HG02981 (cell line): ENCODE results near the gene PIP5K1B.

Experiments used
- ATAC-seq: cut with Tn5 transposase; IDR thresholded peaks from one replicate; pipeline ENCODE4 v1.9.1; 2021; ENCODE audit warnings: mild to moderate bottlenecking, moderate library complexity; ENCODE audit not compliant: unreplicated experiment

Gene PIP5K1B

GRCh38 chr9:68706363-68707201 lies 1.5 kb downstream of the PIP5K1B start:
- ATAC-seq: peak; percentile 33

GRCh38 chr9:68707801-68708488 lies 2.9 kb downstream of the PIP5K1B start:
- no peak for ATAC-seq

GRCh38 chr9:68708513-68708912 lies 3.5 kb downstream of the PIP5K1B start:
- no peak for ATAC-seq

GRCh38 chr9:68709291-68710110 lies 4.5 kb downstream of the PIP5K1B start:
- ATAC-seq: no peak

GRCh38 chr9:68710111-68710471 lies 5.1 kb downstream of the PIP5K1B start:
- ATAC-seq: no peak

- ATAC-seq: no peak
Observed at GRCh38 chr9:68711281-68711680, 6.2 kb downstream of the PIP5K1B start.

GRCh38 chr9:68711932-68712331 lies 6.9 kb downstream of the PIP5K1B start:
- ATAC-seq: no peak

GRCh38 chr9:68714416-68715180 lies 9.6 kb downstream of the PIP5K1B start:
- no peak for ATAC-seq

- ATAC-seq: no peak
Observed at GRCh38 chr9:68715181-68715456, 10.1 kb downstream of the PIP5K1B start.

- ATAC-seq: no peak
Observed at GRCh38 chr9:68717552-68718443, 12.8 kb downstream of the PIP5K1B start.

- ATAC-seq: no peak
Observed at GRCh38 chr9:68719847-68720246, 14.8 kb downstream of the PIP5K1B start.

GRCh38 chr9:68720656-68721313 lies 15.7 kb downstream of the PIP5K1B start:
- no peak for ATAC-seq

GRCh38 chr9:68721666-68722330 lies 16.8 kb downstream of the PIP5K1B start:
- ATAC-seq: no peak

- ATAC-seq: no peak
Observed at GRCh38 chr9:68725070-68725469, 20.0 kb downstream of the PIP5K1B start.

GRCh38 chr9:68726489-68726888 lies 21.4 kb downstream of the PIP5K1B start:
- ATAC-seq: no peak

GRCh38 chr9:68727636-68728035 lies 22.6 kb downstream of the PIP5K1B start:
- ATAC-seq: no peak

- peak; percentile 56 for ATAC-seq
Observed at GRCh38 chr9:68728731-68729130, 23.7 kb downstream of the PIP5K1B start.

- ATAC-seq: no peak
Observed at GRCh38 chr9:68730570-68731235, 25.7 kb downstream of the PIP5K1B start.
